Measurements from ENCODE around the gene AURKA.

Gene AURKA

GRCh38 chr20:56323206-56323605 is 68.8 kb downstream of the AURKA start:
- Histone ChIP-seq H3K27ac (ENCODE audit: low read depth, low read length) (no peak overlapping the region), H3K9me3 (ENCODE audit: insufficient read depth, low read length) (no peaks in the 10 kb centered on the region), H3K4me2 (ENCODE audit: low read depth, low read length, poor library complexity, severe bottlenecking) (no peak overlapping the region), H3K27me3 (ENCODE audit: low read length) (no peaks in the 10 kb centered on the region), H3F3A (ENCODE audit: insufficient read depth) (no peaks in the 10 kb centered on the region), H2AFZ (ENCODE audit: low read depth, low read length, severe bottlenecking) (no peak overlapping the region), H3K9me2 (replicated peaks; ENCODE audit: insufficient read depth, low read length) (no peaks in the 10 kb centered on the region), H3K4me3 (ENCODE audit: insufficient read depth, low read length, poor library complexity, severe bottlenecking) (no peak overlapping the region), H3K36me3 (ENCODE audit: low read length) (no peaks in the 10 kb centered on the region), H3K9ac (ENCODE audit: low read length) (no peak overlapping the region), H3K79me2 (ENCODE audit: insufficient read depth, low read length) (no peaks in the 10 kb centered on the region), H4K20me1 (ENCODE audit: low read depth, low read length) (no peaks in the 10 kb centered on the region)
- no peak for TF ChIP-seq EZH2phosphoT487 (conservative IDR thresholded peaks at IDR 0.05; ENCODE audit: low read length)
- no peak for TF ChIP-seq CTCF (IDR thresholded peaks at IDR 0.05; ENCODE audit: insufficient read depth, low read length, poor library complexity, severe bottlenecking)

GRCh38 chr20:56322681-56323080 is 69.3 kb downstream of the AURKA start:
- H3K9me3 ChIP-seq (ENCODE audit: insufficient read depth, low read length) = no peaks in the 10 kb centered on the region
- no peak overlapping the region for H2AFZ ChIP-seq (ENCODE audit: low read depth, low read length, severe bottlenecking)
- H3K27me3 ChIP-seq (ENCODE audit: low read length) = no peaks in the 10 kb centered on the region
- H3K9me2 ChIP-seq (replicated peaks; ENCODE audit: insufficient read depth, low read length) = no peaks in the 10 kb centered on the region
- no peak overlapping the region for H3K4me2 ChIP-seq (ENCODE audit: low read depth, low read length, poor library complexity, severe bottlenecking)
- H3K36me3 ChIP-seq (ENCODE audit: low read length) = no peaks in the 10 kb centered on the region
- no peaks in the 10 kb centered on the region for H3F3A ChIP-seq (ENCODE audit: insufficient read depth)
- H3K27ac ChIP-seq (ENCODE audit: low read depth, low read length) = no peak overlapping the region
- no peaks in the 10 kb centered on the region for H3K79me2 ChIP-seq (ENCODE audit: insufficient read depth, low read length)
- TF ChIP-seq CTCF (IDR thresholded peaks at IDR 0.05; ENCODE audit: insufficient read depth, low read length, poor library complexity, severe bottlenecking) (no peak), EZH2phosphoT487 (conservative IDR thresholded peaks at IDR 0.05; ENCODE audit: low read length) (no peak)
- H3K4me3 ChIP-seq (ENCODE audit: insufficient read depth, low read length, poor library complexity, severe bottlenecking) = no peak overlapping the region
- H3K9ac ChIP-seq (ENCODE audit: low read length) = no peak overlapping the region
- no peaks in the 10 kb centered on the region for H4K20me1 ChIP-seq (ENCODE audit: low read depth, low read length)

Measured in SU-DHL-6 (cell line).